NCI-H2107 treated with DMSO at 0.1 percent for 48 hours (cell line): ENCODE measurements around the gene FARP2.
"Not testable (repeated sequence)": the region's sequence is repeated elsewhere in the genome, so short reads cannot be mapped to it uniquely, and the experiment has no call there.

Experiments
- DNase-seq: peaks from one replicate; lab custom pipeline; 2025; ENCODE audit not compliant: unreplicated experiment; lab: John Stamatoyannopoulos, UW

FARP2 gene

GRCh38 chr2:241363426-241363825 is 7.3 kb downstream of the FARP2 start:
- DNase-seq: no peak

GRCh38 chr2:241364781-241365180 is 8.7 kb downstream of the FARP2 start:
- DNase-seq: no peak

GRCh38 chr2:241366678-241367077 is 10.6 kb downstream of the FARP2 start:
- peak; percentile 44 for DNase-seq

DNA sequence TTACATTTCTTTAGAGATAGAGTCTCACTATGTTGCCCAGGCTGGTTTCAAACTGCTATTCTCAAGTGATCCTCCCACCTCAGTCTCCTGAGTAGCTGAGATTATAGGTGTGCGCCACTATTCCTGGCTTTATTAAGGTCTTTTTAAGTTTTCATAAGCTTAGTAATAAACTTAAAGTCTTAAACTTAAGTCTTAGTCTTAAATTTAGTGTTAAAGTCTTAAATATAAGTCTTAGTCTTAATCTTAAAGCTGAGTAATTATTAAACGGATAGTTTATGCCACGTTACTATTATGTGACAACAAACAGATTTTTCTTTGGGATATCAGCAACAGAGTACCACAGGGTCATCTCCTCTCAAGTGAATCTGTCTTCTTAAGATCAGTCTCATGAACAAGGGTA is 12.6 kb downstream of the FARP2 start:
- no peak for DNase-seq

DNA sequence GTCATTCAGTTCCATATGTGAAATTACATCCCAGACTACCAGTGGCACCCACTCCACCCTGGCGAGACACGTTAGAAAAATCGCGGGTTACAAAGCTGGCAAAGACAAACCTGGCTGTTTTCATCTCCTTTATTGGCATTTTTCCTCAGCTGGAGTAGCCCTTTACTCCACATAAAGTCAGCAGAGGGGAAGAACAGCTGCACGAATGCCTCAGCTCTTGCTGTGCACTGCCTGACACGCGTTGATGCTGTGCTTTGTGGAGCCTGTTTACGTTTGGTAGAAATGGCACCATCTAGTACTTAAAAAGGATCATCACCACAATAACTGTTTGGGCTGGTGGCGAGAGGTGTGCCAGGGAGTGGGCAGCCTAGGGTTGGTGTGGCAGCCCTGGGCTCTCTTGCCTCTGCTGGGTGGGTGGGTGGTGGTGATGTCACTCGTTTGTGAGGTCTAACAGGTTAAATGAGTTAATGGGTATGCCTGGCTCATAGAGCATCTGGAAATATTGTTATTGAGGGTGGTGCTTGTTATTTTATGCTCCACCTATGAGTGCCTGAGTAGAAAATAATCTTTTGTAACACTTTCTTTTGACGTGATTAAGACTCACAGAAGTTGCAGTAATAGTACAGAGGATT is 16.4 kb downstream of the FARP2 start:
- DNase-seq: no peak

GRCh38 chr2:241373446-241373845 is 17.4 kb downstream of the FARP2 start:
- no peak for DNase-seq

GRCh38 chr2:241373906-241374305 is 17.8 kb downstream of the FARP2 start:
- not testable (repeated sequence) for DNase-seq

DNA sequence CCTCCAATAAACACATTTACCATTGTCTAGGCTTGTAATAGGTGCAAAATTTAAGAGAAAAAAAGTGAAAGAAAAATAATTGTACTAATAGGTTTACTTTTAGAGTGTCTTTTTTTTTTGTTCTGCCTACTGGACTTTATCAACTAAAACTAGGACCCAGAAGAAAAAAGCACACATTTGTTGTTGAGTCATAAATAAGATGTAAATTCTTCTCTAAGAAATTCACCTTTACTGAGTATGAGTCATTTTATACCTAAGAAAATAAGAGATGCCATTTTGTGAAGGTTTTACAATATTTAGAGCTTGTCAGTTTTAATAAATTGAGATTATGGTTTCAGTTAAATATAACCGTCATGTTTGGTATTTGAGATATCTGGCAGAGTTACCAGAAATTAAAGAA is 19.2 kb downstream of the FARP2 start:
- DNase-seq: no peak

DNA sequence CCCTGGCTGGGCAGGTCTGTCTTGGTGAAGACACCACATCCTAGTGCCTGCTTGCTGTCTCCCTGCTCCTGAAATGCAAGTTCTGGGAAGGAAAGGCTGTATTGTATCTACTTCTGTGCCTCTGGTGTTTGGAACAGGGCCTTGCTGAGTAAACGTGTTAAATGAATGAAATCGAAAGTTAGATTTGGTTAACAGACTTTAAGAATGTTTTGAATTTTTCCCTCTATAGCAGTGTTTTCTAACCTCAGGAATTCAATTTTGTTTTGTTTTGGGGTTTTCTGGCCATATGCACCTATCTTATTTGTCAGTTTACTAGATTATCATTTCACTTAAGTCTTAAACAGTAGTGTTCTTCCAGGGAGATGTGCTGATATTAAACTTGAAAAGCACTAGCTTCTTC is 20.7 kb downstream of the FARP2 start:
- DNase-seq: no peak

- no peak for DNase-seq
Observed at GRCh38 chr2:241378816-241379215, 22.7 kb downstream of the FARP2 start.

GRCh38 chr2:241379481-241380480 is 23.7 kb downstream of the FARP2 start:
- no peak for DNase-seq

GRCh38 chr2:241381872-241382271 is 25.8 kb downstream of the FARP2 start:
- no peak for DNase-seq

- not testable (repeated sequence) for DNase-seq
Observed at GRCh38 chr2:241385450-241385849, 29.4 kb downstream of the FARP2 start.

DNA sequence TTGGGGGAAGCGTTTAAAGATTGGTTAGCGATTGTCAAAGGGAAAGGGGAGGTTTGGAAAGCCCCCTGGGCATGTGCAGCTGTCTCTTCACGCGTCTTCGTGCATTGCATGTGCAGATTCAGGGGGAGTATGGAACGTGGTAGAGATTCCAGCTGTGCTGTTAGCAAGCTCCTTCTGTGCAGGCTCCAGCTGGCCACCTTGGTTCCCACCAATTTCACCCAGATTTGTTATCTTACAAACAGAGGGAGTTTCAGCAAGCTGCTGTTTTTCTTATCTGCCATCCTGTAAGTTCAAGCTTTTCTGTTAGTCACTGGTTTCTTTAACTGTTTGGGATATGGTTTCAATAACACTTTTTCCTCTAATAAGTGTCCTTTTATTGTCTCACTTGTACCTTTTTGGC is 30.4 kb downstream of the FARP2 start:
- DNase-seq: no peak

DNA sequence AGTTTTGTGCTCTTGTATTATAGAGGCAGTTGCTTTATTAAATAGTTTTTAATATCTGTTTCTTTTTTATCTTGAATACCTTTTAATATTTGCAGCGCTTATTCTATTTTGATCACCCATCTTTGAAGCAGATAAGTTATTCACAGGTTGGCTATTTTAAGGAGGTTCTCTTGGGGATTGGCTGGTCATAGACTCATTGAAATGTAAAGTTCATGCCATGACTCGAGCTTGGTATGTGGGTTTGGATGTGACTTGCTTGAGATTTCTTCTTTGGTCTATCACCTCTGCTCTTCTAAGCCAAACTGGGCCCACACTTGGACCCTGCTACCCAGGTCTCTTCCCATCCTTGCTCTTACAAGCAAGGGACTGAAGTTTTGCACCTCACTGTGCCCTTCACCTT is 33.6 kb downstream of the FARP2 start:
- no peak for DNase-seq

DNA sequence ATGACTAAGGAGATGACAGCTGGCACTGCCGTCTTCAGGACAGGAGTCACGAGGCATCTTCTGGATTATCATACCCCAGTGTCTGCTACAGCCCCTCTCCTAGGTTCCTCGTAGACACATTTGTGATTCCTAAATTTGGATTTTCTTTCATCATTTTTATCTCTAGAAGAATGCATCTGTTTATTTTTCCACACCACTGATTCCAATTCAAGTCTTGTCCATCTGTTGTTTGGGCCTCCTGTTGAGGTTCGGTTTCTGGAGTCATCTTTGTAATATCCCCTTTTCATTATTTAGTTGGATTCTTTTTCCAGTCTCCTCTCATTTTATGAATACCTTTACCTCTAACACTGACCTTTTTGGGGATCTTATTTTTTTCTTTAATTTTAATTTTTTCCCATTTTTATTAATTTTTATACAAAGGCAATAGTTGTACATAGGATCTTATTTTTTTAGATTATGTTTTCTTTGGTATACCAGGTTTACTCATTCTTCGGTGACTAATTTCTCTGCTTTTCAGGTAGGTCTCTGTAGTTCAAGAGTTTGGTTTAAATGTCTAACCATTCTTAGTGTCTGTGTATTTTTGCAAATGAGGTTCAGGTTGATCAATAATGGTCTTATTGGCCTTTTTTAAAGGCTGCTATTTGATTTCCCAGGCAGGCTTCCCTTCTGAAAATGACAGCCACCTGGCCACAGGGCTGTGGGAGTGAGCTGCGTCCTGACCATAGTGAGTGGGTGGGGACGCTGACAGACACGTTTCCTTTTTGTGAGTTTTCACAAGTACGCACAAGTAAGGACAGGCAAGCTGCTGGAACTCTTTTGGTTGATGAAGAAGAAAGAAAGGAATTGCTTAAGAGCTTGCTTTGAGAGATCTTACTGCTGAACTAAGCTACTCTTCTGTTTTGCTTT is 34.5 kb downstream of the FARP2 start:
- DNase-seq: no peak

GRCh38 chr2:241391892-241392665 is 36.0 kb downstream of the FARP2 start:
- no peak for DNase-seq

DNA sequence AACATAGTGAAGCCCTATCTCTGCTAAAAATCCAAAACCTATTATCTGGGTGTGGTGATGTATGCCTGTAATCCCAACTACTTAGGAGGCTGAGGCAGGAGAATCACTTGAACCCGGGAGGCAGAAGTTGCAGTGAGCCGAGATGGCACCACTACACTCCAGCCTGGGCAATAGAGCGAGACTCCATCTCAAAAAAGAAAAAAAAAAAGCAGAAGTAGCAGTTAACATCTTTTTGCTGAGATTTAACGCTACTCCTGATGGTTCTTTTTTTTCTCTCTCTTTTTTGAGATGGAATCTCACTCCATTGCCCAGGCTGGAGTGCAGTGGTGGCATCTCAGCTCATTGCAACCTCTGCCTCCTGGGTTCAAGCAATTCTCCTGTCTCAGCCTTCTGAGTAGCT is 36.7 kb downstream of the FARP2 start:
- DNase-seq: not testable (repeated sequence)

- DNase-seq: no peak
Observed at GRCh38 chr2:241393524-241394196, 37.6 kb downstream of the FARP2 start.

DNA sequence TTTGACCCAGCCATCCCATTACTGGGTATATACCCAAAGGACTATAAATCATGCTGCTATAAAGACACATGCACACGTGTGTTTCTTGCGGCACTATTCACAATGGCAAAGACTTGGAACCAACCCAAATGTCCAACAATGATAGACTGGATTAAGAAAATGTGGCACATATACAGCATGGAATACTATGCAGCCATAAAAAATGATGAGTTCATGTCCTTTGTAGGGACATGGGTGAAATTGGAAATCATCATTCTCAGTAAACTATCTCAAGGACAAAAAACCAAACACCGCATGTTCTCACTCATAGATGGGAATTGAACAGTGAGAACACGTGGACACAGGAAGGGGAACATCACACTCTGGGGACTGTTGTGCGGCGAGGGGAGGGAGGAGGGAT is 40.7 kb downstream of the FARP2 start:
- DNase-seq: not testable (repeated sequence)
